SK-N-DZ (cell line): ENCODE data around the gene TPM1.

Source experiments
- DNase-seq: peaks from one replicate; pipeline ENCODE4 v3.0.0-alpha.2; 2015; ENCODE audit warnings: low spot score

The TPM1 gene

GRCh38 chr15:63075015-63075983 lies 32.8 kb downstream of the TPM1 start:
- DNase-seq = no peak

DNA sequence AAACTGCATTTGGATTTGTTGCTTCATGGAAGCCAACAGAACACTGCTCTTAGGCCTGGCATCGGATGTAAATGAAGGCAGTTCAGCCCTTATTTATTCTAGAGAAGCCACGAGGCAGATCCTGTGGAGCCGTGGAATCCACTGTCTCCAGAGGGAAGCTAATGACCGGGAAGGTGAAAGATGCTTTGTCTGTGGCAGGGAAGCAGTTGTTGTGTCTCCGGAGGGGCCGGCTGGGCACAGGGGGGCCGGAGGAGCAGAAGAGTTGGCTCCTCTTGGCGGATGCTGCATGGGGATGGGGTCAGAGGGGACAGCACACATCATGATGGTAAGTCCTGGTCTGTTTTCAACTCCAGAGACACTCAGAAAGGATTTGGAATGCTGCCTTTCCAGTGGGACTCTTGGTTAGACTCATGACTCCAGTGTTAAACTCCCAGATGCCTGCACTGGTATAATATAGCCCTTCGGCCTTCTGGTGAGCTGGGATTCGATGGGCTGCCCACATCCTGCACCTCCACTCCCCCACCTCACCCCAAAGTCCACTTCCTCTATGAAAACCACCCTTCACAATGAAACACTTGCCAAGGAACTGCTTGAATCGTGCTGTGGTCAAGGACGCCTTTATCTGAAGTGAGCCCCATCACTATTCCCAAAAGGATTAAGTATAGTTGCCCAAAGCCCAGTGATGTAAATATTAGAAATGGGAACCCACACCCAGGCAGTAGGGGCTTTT lies 33.6 kb downstream of the TPM1 start:
- DNase-seq = no peak

GRCh38 chr15:63076714-63077046 lies 34.1 kb downstream of the TPM1 start:
- no peak for DNase-seq

GRCh38 chr15:63077952-63078351 lies 35.4 kb downstream of the TPM1 start:
- DNase-seq = peak; percentile 31

DNA sequence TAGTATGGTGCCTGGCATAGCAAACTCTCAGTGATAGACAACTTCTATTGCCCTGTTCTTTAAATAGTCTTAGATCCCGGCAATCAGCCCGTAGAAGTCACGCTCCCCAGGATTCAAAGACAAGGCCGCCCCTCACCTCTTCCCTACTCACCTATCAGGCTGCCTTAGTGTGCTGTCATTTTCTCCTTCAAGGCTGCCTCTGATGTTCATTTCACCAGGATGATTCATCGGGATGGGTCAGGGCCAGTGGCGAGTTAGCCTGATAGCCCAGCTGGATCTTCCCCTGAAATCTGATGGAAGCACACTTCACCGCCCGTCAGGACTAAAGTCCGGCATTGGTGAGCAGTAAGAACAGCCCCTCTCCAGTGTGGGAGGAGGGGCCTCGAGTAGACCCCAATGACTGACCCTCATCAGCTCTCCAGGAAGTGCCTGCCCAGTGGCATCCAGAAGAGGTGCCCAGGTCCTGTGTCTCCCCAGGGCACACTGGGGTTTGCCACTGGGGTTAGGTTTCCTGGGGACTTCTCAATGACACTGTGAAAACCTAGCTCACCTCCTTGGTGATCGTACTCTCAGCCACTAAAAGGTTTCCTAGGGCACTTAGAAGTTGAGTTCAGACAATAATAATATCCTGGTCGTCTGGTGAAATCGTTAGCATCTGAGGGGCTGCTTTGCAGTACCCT lies 37.5 kb downstream of the TPM1 start:
- DNase-seq = no peak

GRCh38 chr15:63080634-63081250 lies 38.2 kb downstream of the TPM1 start:
- no peak for DNase-seq

- no peak for DNase-seq
These were observed 39.8 kb downstream of the TPM1 start for GRCh38 chr15:63082366-63082765.

- peak; percentile 78 for DNase-seq
These were observed 40.5 kb downstream of the TPM1 start for GRCh38 chr15:63083044-63083443.

DNA sequence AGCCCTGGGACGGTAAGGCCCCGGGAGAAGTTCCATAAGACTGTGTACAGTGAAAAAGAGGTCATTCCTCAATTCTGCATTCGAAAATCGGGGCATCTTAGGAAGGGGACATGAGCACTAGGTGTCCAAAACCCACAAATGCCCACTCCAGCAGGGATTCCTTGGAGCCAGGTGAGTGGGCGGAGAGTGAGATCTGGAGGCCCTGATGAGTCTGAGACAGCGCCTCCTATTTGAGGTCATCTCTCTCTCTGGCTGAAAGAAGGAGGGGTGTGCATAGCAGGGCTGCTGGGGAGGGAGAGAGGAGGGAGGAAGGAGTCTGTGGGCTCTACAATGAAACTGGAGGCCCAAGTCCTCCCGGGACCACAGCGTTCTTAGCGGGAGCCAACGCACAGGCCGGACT lies 41.0 kb downstream of the TPM1 start:
- DNase-seq = peak; percentile 23

DNA sequence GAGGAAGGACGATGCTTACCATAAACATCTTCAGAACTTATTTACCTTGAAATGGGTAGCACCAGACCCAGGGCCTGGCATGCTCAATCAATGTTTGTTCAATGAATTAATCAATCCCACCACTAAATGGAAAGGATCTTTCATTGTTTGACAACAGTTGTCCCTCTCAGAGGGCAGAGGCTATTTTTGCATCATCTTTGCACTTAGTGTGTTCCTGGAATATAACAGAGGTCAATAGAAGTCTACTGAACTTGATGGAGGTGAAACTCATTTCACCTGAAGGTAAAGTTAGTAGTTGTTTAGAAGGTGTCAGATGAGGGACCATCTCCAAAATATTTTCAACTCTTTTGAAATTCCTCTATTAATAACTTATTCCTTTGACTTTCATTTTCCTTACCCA lies 42.3 kb downstream of the TPM1 start:
- DNase-seq = no peak

- no peak for DNase-seq
These were observed 42.7 kb downstream of the TPM1 start for GRCh38 chr15:63085289-63085688.

DNA sequence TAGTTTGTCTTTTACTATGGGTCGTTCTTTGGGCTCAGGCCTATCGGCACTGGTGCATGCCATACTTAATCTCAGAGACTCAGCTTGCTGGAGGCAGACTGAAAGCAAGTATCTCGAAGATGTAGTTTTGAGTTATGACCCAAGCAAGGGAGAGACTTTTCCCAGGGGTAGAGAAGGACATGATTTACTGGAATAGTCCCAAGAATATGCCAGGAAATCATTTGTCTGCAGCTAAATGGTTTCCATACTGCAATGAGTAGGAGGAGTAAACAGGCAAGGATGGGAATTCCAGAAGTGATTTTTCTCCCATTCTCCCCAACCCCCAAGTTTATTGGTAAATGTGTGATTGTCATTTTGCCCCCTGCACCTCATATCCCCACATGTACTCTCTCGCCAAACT lies 43.7 kb downstream of the TPM1 start:
- no peak for DNase-seq

GRCh38 chr15:63086947-63087346 lies 44.4 kb downstream of the TPM1 start:
- no peak for DNase-seq

- peak; percentile 12 for DNase-seq
These were observed 46.1 kb downstream of the TPM1 start for GRCh38 chr15:63088533-63089245.

DNA sequence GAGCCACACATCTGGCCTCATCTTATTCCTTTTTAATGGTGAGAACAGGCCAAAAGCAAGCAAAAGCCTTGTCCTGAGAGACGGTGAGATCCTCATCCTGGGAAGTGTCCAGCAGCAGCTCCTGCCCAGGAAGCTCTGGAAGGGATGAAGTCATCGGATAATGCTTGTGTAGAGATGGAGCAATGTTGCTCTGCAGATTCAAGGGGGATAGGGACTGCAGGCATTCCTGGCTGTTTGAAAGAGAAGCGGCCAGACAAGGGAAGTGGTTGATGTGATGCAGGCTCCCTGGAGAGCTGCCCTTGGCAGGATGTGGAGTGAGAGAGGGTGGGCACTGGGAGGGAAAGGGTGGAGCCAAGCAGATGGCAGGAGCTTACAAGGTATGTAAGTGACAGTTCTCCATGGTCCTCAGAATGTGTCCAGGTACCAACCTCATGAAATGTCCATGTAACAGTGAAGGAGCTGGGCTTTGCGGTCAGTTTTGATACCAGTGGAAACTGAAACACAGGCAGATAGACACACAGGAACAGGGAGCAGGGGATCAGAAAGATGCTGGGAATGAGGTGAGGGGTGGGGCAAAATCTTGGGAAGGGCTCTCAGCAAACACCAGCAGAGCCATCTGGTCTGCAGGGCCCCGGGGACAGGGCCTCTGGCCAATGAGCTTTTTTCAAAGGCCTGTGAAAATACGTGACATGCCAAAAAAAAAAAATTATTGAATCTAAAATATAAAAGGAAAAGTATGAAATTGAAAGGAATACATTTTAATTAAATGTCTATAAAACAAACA lies 46.9 kb downstream of the TPM1 start:
- DNase-seq = peak; percentile 82

DNA sequence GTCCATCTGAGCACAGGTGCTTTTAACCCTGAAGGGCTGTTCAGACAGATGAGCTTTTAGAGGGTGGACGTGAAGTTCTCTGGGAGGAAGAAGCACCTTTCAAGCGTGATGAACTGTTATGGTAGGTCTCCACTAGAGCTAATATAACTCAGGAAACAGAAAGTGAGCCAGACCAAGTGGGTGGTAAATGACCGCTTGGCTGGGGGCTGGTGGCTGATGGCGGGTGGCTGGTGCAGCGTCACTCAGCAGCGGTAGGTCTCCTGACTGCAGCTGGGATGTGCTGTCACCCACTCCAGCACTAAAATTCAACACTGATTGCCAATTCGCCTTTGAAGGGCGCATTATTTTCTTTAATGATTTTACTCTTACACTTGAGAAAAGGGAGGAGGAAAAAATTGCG lies 47.9 kb downstream of the TPM1 start:
- no peak for DNase-seq

- no peak for DNase-seq
These were observed 48.3 kb downstream of the TPM1 start for GRCh38 chr15:63090887-63091286.

GRCh38 chr15:63091679-63092446 lies 49.3 kb downstream of the TPM1 start:
- no peak for DNase-seq

GRCh38 chr15:63093486-63094205 lies 51.1 kb downstream of the TPM1 start:
- peak; percentile 79 for DNase-seq
